B cell (primary cell): ENCODE results near the gene RASGEF1C. TPM values are rescaled to one million over a fixed set of nuclear protein-coding genes. Genes with fewer than 3 reads are reported as not detected.

ENCODE experiments used
- ATAC-seq: fragments of 200-7000 bp; cut with Tn5 transposase; one replicate; pipeline ENCODE4 v1.10.0; 2021; ENCODE audit warnings: low read depth, mild to moderate bottlenecking, moderate number of reproducible peaks, moderate library complexity
- CTCF ChIA-PET: fragments of 350-600 bp; sonication (Branson Sonifier 250); formaldehyde crosslinking; loops from one replicate; lab custom pipeline; 2021; ENCODE audit warnings: antibody characterized with exemption, inconsistent platforms; lab: Charles Lee
- POLR2A ChIA-PET: fragments of 350-600 bp; sonication (Branson Sonifier 250); formaldehyde crosslinking; loops from one replicate; lab custom pipeline; 2021; ENCODE audit warnings: antibody characterized with exemption; lab: Charles Lee
- DNase-seq: peaks from one replicate; pipeline ENCODE4 v3.0.0; 2013
- H2AFZ ChIP-seq: 2 replicates; pipeline ENCODE4 v1.6.1; 2012; ENCODE audit warnings: mild to moderate bottlenecking, low read depth, low read length; ENCODE audit not compliant: insufficient read depth, poor library complexity, severe bottlenecking
- H3K27ac ChIP-seq, 2 donors: 1 replicate in 1 of 2; 2 replicates in 1 of 2; pipeline ENCODE4 v1.5.1; 2012 to 2013; ENCODE audit warnings: low read length in 2 of 2, mild to moderate bottlenecking in 2 of 2, moderate library complexity in 1 of 2
- H3K27me3 ChIP-seq, 4 experiments: fragments of 200-600 bp in 1 of 4; sonication (generic) in 1 of 4; replicated peaks in 1 of 4; 1 replicate in 2 of 4; 2 replicates in 2 of 4; pipeline versions ENCODE4 v1.6.1 to v1.7.0; 2013 to 2016; ENCODE audit warnings: low read length in 3 of 4, mild to moderate bottlenecking in 2 of 4, mixed read lengths in 1 of 4, moderate library complexity in 1 of 4; ENCODE audit not compliant: insufficient read depth in 4 of 4, control insufficient read depth in 3 of 4; ENCODE audit errors: control extremely low read depth in 1 of 4
- H3K36me3 ChIP-seq, 2 experiments: replicated peaks in 1 of 2; 1 replicate in 1 of 2; 2 replicates in 1 of 2; pipeline versions ENCODE4 v1.6.1 to v1.7.1; 2013; ENCODE audit warnings: low read length in 1 of 2; ENCODE audit not compliant: insufficient read depth in 2 of 2, control insufficient read depth in 1 of 2; ENCODE audit errors: control extremely low read depth in 1 of 2, extremely low read depth in 1 of 2
- H3K4me1 ChIP-seq, 2 donors: fragments of 200-600 bp in 1 of 2; sonication (generic) in 1 of 2; 1 replicate in 1 of 2; 2 replicates in 1 of 2; pipeline versions ENCODE4 v1.5.1 to v1.6.1; 2013 to 2017; ENCODE audit warnings: low read length in 2 of 2; ENCODE audit not compliant: control insufficient read depth in 2 of 2, insufficient read depth in 2 of 2
- H3K4me2 ChIP-seq: replicated peaks from 2 replicates; pipeline ENCODE3; 2012; ENCODE audit warnings: mild to moderate bottlenecking, low read depth, low read length; ENCODE audit not compliant: poor library complexity, severe bottlenecking
- H3K4me3 ChIP-seq, 5 experiments: fragments of 200-600 bp in 1 of 5; sonication (generic) in 1 of 5; 1 replicate in 3 of 5; 2 replicates in 2 of 5; pipeline versions ENCODE4 v1.5.1 to v1.7.0; 2011 to 2016; ENCODE audit warnings: low read length in 4 of 5, mild to moderate bottlenecking in 4 of 5, low read depth in 2 of 5, control low read depth in 1 of 5, moderate library complexity in 1 of 5; ENCODE audit not compliant: insufficient read depth in 1 of 5; ENCODE audit errors: control extremely low read depth in 1 of 5, extremely low read depth in 1 of 5
- H3K79me2 ChIP-seq: fragments of 200-600 bp; sonication (generic); one replicate; pipeline ENCODE4 v1.6.0; 2016; ENCODE audit warnings: low read length; ENCODE audit not compliant: control insufficient read depth, insufficient read depth
- H3K9ac ChIP-seq: fragments of 200-600 bp; sonication (generic); 2 replicates; pipeline ENCODE4 v1.6.1; 2017; ENCODE audit warnings: mild to moderate bottlenecking, low read length, moderate library complexity
- H3K9me3 ChIP-seq, 3 donors: one replicate each; pipeline versions ENCODE4 v1.6.1 to v1.7.1; 2013; ENCODE audit warnings: low read length in 2 of 3; ENCODE audit not compliant: control insufficient read depth in 2 of 3, insufficient read depth in 1 of 3; ENCODE audit errors: control extremely low read depth in 1 of 3
- H4K20me1 ChIP-seq: 2 replicates; pipeline ENCODE4 v1.6.0; 2012; ENCODE audit warnings: mild to moderate bottlenecking, low read length; ENCODE audit not compliant: insufficient read depth, control insufficient read depth, poor library complexity, severe bottlenecking
- H3K27ac Mint-ChIP-seq: one replicate; pipeline ENCODE4 v1.8.0; 2021; ENCODE audit warnings: mixed read lengths
- H3K27me3 Mint-ChIP-seq: one replicate; pipeline ENCODE4 v1.8.0; 2021; ENCODE audit warnings: mixed read lengths
- H3K4me1 Mint-ChIP-seq: one replicate; pipeline ENCODE4 v1.8.0; 2021; ENCODE audit warnings: mixed read lengths
- H3K4me3 Mint-ChIP-seq: one replicate; pipeline ENCODE4 v1.8.0; 2021; ENCODE audit warnings: mixed read lengths
- H3K9me3 Mint-ChIP-seq: one replicate; pipeline ENCODE4 v1.8.0; 2022; ENCODE audit warnings: mixed read lengths; ENCODE audit not compliant: insufficient read depth
- CTCF ChIP-seq: fragments of 200-600 bp; IDR thresholded peaks from one replicate; pipeline ENCODE4 v1.8.0; 2022; ENCODE audit warnings: antibody characterized with exemption, mild to moderate bottlenecking
- EZH2 ChIP-seq: IDR thresholded peaks from 2 replicates; pipeline ENCODE4 v1.6.1; 2012; ENCODE audit warnings: borderline replicate concordance, low read depth, mild to moderate bottlenecking, moderate library complexity, low read length; ENCODE audit not compliant: insufficient read depth, poor library complexity, severe bottlenecking
- WGBS: methylation state at CpG from one replicate; pipeline ENCODE4 v1.1.5; 2013; ENCODE audit warnings: missing lambda C conversion rate; ENCODE audit not compliant: insufficient coverage; 5-methylcytosine and 5-hydroxymethylcytosine counted together
- intact Hi-C: fragments of 100-400 bp; cut with micrococcal nuclease; formaldehyde crosslinking; loops from one replicate; pipeline ENCODE4 v1.10.0; 2022
- polyA plus RNA-seq: library from polyadenylated mRNA; depleted of rRNA; stranded (reverse); fragments of >200 nt; gene quantifications from 2 replicates; pipeline ENCODE4 v1.2.3, GENCODE V29; 2012
- total RNA-seq, 2 donors: library from RNA; stranded (reverse); fragments of 120-200 nt in 1 of 2; gene quantifications; 1 replicate in 1 of 2; 2 replicates in 1 of 2; pipeline versions ENCODE4 v1.2.3 to v1.2.4, GENCODE V29; 2013 to 2022

Gene RASGEF1C
- total and polyA plus RNA-seq, 2 donors (not counting 1 experiment from before 2014, with no cell fraction given): not detected

- peaks cover 41% of the 10 kb centered on the region for H3K27me3 Mint-ChIP-seq
- peaks cover 0 to 4% of the 10 kb centered on the region in 2 donors for H3K4me1 ChIP-seq
- POLR2A ChIA-PET: no interaction called here
- no peak overlapping the region for H3K4me3 ChIP-seq
- peaks cover 6% of the 10 kb centered on the region for H3K4me1 Mint-ChIP-seq
- H3K9me3 Mint-ChIP-seq: no peaks in the 10 kb centered on the region
- H3K27me3 ChIP-seq: peaks cover 0 to 43% (median 6%) of the 10 kb centered on the region in 4 experiments
- H4K20me1 ChIP-seq: no peaks in the 10 kb centered on the region
- CTCF ChIA-PET: interaction anchor here (0.9 to 2.4 kb wide), 2 partner anchors 9 to 11 kb away, joined by 3 to 9 read pairs; no protein-coding TSS in a partner anchor
- intact Hi-C loops: no loop called here
- no peak overlapping the region for H3K4me3 Mint-ChIP-seq
- ATAC-seq (no peak), DNase-seq (no peak)
- no peak for TF ChIP-seq EZH2
- TF ChIP-seq CTCF: no peak
- H3K9me3 ChIP-seq: peaks cover 0 to 19% (median 3%) of the 10 kb centered on the region in 3 donors
- no peak overlapping the region for H3K27ac Mint-ChIP-seq
- H3K27ac ChIP-seq: no peak overlapping the region
- H3K79me2 ChIP-seq: no peaks in the 10 kb centered on the region
- H3K36me3 ChIP-seq: no peaks in the 10 kb centered on the region
- WGBS: 83% methylated on average over 4 of the region's 5 CpGs
- no peak overlapping the region for H3K4me2 ChIP-seq
- H2AFZ ChIP-seq: no peak overlapping the region
- H3K9ac ChIP-seq: no peak overlapping the region
Observed at GRCh38 chr5:180081481-180081880, 127.5 kb downstream of the RASGEF1C start.

DNA sequence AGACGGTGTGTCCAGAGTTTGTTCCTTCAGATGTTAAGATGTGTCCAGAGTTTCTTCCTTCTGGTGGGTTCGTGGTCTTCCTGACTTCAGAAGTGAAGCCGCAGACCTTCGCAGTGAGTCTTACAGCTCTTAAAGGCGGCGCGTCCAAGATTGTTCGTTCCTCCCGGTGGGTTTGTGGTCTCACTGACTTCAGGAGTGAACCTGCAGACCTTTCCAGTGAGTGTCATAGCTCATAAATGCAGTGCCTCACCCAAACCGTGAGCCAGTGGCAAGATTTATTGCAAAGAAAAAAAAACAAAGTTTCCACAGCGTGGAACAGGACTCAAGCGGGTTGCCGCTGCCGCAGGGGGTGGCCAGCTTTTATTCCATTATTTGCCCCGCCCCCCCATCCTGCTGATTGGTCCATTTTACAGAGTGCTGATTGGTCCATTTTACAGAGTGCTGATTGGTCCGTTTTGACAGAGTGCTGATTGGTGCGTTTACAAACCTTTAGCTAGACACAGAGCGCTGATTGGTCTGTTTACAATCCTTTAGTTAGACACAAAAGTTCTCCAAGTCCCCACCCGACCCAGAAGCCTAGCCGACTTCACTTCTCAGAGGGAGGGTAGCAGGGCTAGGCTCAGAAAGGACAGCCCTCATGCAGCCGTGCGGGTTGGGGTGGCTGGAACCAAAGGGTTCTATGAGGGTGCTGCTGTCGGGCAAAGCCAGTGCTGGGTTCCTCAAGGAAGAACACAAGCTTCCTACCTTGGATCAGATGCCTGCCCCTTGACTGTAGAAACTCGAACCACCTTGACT, 128.3 kb downstream of the RASGEF1C start:
- Mint-ChIP-seq H3K9me3 (no peaks in the 10 kb centered on the region), H3K4me3 (peak overlapping the region; percentile 64), H3K4me1 (peaks cover 6% of the 10 kb centered on the region), H3K27ac (no peak overlapping the region), H3K27me3 (peaks cover 45% of the 10 kb centered on the region)
- DNase-seq: peak; percentile 27
- TF ChIP-seq CTCF (no peak), EZH2 (no peak)
- H3K4me2 ChIP-seq: peak overlapping the region; percentile 43
- H4K20me1 ChIP-seq: no peaks in the 10 kb centered on the region
- H3K9me3 ChIP-seq: peaks cover 0 to 19% (median 3%) of the 10 kb centered on the region in 3 donors
- H3K36me3 ChIP-seq: no peaks in the 10 kb centered on the region
- H2AFZ ChIP-seq: peak overlapping the region; percentile 26
- 43% methylated on average over 20 of the region's 24 CpGs for WGBS
- H3K27ac ChIP-seq: no peak overlapping the region
- no peaks in the 10 kb centered on the region for H3K79me2 ChIP-seq
- ChIA-PET POLR2A (no interaction called here), CTCF (interaction anchor here (2.4 kb wide), 1 partner anchor 10 kb away, joined by 9 read pairs; no protein-coding TSS in a partner anchor)
- H3K9ac ChIP-seq: no peak overlapping the region
- H3K27me3 ChIP-seq: peaks cover 0 to 43% (median 6%) of the 10 kb centered on the region in 4 experiments
- ATAC-seq: no peak
- H3K4me1 ChIP-seq: peaks cover 0 to 4% of the 10 kb centered on the region in 2 donors
- intact Hi-C loops: no loop called here
- peak overlapping the region in 1 of 5 experiments; percentile 1 for H3K4me3 ChIP-seq
